Tibial nerve (tissue), 3 donors: ENCODE results near the gene TSHZ2.

Experiments
- POLR2A ChIP-seq, 2 donors: fragments of 450-650 bp; IDR thresholded peaks; one replicate each; pipeline ENCODE4 v1.6.1; 2017; ENCODE audit warnings: antibody characterized with exemption in 2 of 2, mild to moderate bottlenecking in 2 of 2, moderate library complexity in 2 of 2
- TF ChIP-seq, protein P1 (sequence below), 5 experiments: fragments of 200-600 bp in 3 of 5; fragments of 450-650 bp in 2 of 5; sonication (generic) in 3 of 5; IDR thresholded peaks; one replicate each; pipeline ENCODE4 v1.5.1; 2016 to 2019; ENCODE audit warnings: antibody characterized with exemption in 5 of 5, mild to moderate bottlenecking in 3 of 5, moderate library complexity in 2 of 5

DNA sequence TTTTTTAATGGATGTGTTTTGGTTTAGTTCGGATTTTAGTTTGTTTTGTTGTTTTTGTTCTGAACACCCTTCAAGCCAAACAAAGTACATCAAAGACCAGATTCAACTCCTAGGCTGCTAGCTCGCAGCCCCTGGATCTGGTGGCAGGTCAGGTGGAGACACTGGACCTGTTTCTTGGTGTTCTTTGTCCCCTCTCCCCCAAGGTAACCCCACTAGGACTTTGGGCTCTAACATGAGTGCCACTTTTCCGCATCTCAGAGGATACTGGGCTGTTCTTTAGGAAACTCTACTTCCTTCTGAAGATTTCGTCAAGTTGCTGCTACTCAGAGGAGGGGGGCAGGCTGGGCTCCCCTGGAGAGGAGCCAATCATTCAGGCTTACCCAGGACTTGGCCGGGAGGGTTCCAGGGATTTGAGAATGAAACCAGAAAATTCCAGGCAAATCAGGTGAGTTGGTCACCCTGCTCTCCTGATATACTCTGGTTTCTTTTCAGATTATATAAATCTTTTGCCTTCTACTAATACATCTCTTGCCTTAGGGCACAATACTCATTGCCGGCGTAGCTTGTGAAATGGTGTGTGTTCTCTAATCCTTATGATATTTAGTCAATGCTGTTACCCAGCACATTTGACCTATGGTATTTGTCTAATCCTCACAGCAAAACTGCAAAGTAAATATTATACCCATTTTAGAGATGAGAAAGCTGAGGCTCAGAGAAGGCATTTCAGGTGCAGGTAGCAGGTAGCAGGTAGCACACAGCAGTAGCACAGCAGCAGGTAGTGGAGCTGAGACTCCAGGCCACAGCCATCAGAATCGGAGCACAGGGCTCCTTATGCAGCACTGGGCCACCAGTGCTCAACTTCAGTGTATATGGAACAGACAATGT is 291.6 kb downstream of the TSHZ2 start:
- no peak for TF ChIP-seq POLR2A (IDR thresholded peaks at IDR 0.05)
- TF ChIP-seq, protein P1, sequence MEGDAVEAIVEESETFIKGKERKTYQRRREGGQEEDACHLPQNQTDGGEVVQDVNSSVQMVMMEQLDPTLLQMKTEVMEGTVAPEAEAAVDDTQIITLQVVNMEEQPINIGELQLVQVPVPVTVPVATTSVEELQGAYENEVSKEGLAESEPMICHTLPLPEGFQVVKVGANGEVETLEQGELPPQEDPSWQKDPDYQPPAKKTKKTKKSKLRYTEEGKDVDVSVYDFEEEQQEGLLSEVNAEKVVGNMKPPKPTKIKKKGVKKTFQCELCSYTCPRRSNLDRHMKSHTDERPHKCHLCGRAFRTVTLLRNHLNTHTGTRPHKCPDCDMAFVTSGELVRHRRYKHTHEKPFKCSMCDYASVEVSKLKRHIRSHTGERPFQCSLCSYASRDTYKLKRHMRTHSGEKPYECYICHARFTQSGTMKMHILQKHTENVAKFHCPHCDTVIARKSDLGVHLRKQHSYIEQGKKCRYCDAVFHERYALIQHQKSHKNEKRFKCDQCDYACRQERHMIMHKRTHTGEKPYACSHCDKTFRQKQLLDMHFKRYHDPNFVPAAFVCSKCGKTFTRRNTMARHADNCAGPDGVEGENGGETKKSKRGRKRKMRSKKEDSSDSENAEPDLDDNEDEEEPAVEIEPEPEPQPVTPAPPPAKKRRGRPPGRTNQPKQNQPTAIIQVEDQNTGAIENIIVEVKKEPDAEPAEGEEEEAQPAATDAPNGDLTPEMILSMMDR (IDR thresholded peaks at IDR 0.05), result no peak
